GM12892 (cell line): Measurements from ENCODE around the gene ZFYVE28.

Source experiments
- DNase-seq: peaks from one replicate; pipeline ENCODE4 v3.0.0; 2011; ENCODE audit not compliant: insufficient read length
- FAIRE-seq: peaks from 2 replicates; lab custom pipeline; 2011; peaks lifted over from hg19 to GRCh38; lab: Jason Lieb, UNC
- POLR2A ChIP-seq: IDR thresholded peaks from 2 replicates; pipeline ENCODE4 v1.6.1; 2011; ENCODE audit warnings: low read depth, low read length, control low read depth
- POLR2AphosphoS5 ChIP-seq: IDR thresholded peaks from 2 replicates; pipeline ENCODE4 v1.6.1; 2011; ENCODE audit warnings: low read depth, low read length, control low read depth
- TAF1 ChIP-seq: IDR thresholded peaks from 2 replicates; pipeline ENCODE4 v1.6.1; 2011; ENCODE audit warnings: low read depth, mild to moderate bottlenecking, control low read depth, low read length, borderline replicate concordance

The ZFYVE28 gene

DNA sequence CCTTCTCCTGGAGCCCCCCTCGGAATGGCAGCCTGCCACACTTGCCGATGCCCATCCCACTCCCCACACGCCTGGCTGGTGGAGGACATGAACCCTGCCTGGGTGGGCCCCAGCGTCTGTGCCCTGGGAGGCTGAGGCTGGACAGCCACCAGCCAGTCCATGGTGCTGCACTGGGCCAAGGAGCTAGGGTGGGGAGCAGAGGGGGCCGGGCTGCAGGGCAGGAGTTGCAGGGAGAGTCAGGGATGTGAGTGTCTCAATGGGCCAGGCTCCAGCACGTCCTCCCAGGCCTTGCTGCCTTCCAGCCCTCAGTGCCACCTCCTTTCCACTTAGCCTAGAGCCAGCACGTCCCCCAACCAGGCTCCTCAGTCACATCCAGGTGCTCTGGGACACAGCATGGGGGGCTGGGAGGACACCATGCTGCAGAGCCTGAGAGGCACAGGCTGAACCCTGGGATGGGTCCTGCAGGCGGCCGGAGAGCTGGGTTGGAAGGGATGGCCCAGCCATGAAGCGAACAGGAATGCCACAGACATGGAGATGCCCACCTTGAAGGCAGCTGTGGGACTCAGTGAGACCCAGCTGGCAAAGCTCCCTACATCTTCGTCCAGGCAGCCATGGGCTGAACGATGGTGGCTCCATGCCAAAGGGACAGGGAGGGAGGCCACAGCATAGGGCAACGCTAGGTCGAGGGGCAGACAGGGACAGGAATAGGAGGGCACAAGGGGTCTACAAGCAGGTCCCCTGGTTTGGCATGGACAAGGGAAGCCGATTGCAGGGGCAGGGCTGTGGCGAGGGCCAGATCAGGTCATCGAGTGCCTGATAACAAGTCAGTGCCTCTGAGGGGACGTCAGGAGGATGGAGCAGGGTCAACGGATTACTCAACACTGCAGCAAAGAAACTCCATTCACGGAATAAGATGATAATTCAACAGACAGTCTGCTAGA, 126.5 kb downstream of the ZFYVE28 start:
- DNase-seq (peak; percentile 8), FAIRE-seq (no peak)
- TF ChIP-seq POLR2A (no peak), TAF1 (no peak)

DNA sequence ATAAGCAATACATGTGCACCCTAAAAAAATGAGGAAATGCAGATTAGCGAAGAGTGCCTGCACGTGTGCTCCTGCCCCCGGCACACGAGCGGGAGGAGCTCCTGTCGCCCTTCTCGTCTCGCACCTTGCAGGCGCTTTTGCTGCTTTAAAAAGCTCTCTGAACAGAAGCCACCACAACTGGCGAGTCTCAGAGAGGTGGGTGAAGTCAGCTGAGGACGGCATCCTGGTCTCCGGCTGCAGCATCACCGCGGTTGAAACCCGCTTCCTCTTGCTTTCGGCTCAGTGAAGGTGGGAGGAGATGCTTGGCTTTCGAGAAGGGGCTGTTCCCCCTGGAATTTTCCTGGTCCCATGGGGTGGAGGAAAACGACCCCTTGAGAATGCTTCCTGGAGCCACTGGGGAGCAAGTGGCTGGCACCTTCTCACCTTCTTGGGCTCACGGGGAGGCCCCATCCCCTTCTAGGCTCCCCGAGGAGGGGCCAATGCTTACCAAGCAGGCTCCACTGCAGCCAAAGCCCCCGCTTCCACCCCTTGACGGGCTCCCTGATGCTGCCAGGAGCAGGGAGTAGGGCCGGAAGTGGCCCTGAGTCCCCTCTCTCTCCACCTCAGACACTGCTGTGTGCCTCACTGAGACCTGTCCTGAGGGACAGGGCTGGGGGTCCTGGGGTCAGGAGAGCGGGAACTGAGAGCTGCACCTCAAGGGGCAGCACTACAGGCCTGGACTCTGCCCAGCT, 127.3 kb downstream of the ZFYVE28 start:
- peak; percentile 27 for DNase-seq
- FAIRE-seq = no peak
- TF ChIP-seq POLR2AphosphoS5 (no peak), TAF1 (no peak), POLR2A (no peak)

DNA sequence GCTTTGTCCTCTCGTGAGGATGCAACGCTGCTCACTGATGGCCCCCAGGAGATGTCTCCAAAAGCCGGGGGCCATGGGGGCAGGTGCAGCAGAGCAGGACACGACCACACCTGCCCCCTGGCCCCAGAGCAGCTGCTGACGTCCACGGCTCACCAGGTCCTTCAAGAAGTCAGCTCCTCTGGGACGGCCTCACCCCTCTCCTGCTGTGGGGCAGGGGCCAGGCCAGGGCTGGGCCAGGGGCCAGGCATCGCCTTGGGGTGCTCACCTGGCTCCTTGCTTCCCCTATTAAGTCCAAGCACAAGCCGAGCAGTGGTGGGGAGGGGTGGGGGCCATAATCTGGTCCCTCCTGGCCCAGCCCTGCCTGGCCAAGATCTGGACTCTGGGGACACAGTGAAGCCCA, 128.0 kb downstream of the ZFYVE28 start:
- FAIRE-seq (no peak), DNase-seq (no peak)
- TF ChIP-seq TAF1 = no peak
- TF ChIP-seq POLR2A = no peak
- no peak for TF ChIP-seq POLR2AphosphoS5

DNA sequence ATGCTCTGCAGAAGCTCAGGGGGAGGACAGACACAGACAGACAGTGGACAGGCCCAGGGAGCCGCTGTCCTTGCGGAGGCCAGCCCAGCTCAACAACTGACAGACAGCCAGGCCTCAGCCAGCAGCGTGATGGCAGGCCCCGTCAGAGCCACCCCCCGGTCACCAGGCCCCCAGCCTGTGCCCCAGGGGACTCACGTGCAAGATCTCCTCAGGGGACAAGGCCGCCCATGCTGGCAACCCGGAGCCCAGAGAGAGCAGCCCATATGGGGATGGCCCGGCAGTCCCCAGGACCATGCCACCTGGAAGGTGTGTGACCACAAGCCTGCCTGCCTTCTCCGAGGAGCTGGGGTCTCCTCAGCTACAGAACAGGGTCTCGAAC, 128.5 kb downstream of the ZFYVE28 start:
- DNase-seq (no peak), FAIRE-seq (no peak)
- TF ChIP-seq POLR2A (no peak), TAF1 (no peak), POLR2AphosphoS5 (no peak)

DNA sequence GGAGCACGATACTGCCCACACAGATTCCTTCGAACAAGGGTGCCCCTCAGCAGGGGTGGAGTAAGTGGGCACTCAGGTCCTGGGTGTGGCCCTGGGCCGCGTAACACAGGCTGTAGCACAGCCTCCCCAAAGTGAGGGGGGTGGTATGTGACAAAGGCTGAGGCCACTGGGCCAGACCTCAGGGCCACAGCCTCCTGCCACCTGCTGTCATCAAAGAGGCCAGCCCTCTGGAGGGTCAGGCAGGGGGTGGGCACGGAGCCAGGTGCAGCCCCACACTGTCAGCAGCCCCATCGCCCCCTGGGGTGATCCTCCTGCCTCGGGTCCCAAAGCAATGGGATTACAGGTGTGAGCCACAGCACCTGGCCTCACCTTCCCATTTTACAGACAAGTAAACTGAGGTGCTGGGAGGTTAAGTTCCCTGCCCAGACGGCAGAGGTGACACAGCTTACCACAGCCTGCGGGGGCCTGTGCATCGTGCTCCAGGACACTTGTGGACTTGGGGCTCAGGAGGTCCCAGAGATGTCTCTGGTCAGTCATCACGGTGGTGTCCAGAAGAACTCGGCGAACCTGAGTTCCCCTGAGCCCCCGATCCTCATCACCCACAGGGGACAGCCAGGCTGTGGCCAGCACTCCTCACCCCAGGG, 129.0 kb downstream of the ZFYVE28 start:
- DNase-seq = no peak
- no peak for TF ChIP-seq POLR2AphosphoS5
- no peak for TF ChIP-seq POLR2A
- no peak for TF ChIP-seq TAF1
- FAIRE-seq = no peak

DNA sequence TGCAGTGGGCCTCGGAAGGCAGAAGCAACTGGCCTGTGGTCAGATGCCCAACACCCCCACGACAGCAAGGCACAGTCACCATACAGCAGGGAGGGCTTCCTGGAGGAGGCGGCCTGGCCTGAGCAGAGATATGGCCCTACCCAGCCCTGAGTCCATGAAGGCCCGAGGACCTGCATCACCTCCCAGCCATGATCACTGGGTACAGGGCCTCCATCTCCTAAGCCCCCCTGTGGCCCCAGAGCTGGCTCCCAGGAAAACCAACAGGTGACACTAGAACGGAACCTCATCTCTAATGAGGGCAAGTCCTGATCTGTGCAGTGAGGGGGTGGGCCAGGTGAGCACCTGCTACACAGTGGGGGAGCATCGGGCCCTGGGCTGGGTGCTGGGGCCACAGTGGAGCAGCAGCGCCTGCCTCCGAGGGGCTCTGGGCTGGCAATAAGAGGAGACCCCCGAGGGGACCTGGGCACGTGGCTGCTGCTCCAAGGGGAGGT, 130.3 kb downstream of the ZFYVE28 start:
- FAIRE-seq = no peak
- TF ChIP-seq TAF1 = no peak

DNA sequence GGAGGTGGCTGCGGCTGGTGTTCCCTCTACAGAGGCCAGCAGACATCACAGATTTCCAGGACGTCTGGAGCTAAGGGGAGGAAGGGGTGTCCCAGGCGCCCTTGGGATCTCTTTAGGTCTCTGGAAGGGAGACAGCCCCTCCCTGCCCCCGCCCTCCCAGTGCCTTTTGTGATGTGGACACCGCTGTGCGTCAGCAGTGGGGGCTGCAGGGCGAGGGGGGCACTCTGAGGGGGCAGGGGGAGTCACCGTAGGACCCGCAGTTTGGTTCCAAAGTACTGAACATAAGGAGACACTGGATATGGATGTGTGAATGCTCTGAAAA, 130.9 kb downstream of the ZFYVE28 start:
- DNase-seq = no peak
- no peak for TF ChIP-seq TAF1
- TF ChIP-seq POLR2AphosphoS5 = no peak
- no peak for FAIRE-seq

More for the DNA sequence above, 130.3 kb downstream of the ZFYVE28 start:
- DNase-seq = no peak

DNA sequence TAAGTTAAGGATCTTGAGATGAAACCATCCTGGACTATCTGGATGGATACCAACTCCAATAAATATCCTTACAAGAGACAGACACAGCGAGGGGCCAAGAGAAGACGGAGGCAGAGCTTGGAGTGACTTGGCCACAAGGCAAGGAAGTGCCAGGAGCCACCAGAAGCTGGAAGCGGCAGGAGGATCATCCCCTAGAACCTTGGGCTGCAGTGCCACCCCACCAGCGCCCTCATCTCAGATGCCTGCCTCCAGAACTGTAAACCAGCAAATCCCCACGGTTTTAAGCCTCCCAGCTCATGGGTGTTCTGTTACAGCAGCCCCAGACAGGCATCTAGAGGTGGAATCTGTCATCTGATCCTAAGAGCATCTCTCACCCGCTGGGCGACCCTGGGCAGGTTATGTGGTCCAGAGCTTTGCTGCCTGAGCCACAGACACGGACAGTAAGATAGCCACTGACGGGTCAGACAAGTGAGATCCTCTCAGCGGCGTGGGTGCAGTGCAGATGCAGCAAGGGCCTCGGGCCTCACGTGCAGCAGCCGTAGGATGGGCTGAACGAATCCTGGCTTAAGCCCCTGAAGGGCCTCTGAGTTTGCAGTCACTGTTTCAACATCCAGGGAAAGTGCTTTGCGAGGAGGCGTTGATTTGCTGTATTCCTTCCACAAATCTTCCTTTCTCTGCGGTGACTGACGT, 131.4 kb downstream of the ZFYVE28 start:
- DNase-seq (no peak), FAIRE-seq (no peak)
- no peak for TF ChIP-seq POLR2A
- no peak for TF ChIP-seq TAF1
- no peak for TF ChIP-seq POLR2AphosphoS5

DNA sequence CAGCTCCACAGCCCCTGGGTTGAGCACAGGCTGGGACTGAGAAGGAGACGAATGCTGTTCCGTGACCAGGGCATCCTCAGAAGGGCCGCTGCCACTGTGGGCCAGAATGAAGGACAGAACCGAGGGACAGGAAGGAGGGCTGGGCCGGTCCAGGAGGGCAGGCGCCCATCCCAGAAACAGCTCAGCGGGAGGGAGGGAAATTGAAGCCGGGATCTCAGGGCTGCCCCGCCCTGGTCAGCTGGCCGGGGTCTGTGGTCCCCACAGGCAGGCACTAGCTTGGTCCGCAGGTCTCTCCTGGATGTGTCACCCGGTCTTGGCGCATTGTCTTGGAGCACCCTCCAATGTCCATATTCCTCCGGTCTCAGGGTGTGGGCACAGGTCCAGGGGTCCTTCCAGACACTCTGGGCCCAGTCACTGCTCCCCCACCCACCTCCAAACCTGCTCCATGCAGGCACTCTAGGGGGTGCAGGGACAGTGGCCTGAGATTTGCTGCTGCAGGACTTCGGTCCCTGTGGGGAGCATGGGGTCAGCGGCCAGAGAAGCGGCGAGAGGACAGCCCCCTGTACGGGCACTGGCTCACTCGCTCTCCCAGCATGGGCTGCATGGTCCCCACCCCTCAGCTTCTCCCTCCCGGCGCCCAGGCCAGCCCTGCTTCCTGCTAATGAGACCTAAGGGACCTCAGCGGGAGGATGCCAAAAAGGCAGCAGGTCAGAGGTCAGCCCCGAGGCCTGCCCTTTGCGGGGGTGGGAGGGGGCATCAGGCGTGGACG, 132.6 kb downstream of the ZFYVE28 start:
- DNase-seq (no peak), FAIRE-seq (no peak)
- TF ChIP-seq TAF1 (no peak), POLR2A (no peak), POLR2AphosphoS5 (no peak)

DNA sequence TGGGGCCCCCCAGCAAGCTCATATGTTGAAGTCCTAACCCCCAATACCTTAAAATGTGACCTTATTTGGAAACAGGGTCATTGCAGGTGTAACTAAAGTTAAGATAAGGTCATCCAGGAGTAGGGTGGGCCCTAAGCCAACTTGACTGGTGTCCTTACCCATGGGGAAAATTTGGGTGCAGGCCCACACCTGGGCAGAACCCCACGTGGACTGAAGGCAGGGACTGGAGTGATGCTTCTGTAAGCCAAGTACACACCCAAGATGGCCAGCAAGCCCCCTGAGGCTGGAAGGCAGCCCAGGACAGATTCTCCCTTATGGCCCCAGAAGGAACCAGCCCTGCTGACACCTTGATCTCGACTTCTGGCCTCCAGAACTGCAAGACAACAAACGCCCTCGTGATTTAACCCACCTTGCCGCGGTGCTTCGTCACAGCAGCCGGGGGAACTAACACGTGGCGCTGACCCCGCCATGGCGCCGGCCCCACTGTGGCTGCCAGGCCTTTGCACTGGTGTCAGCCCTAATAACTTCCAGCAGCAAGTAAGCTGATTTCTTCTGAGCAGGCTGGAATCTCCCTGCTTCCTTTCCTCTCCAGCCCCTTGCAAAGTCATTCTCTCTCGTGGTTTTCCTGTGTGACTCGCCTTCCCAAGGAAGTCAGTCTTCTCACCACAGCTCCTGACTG, 133.4 kb downstream of the ZFYVE28 start:
- DNase-seq = no peak
- FAIRE-seq = no peak
- TF ChIP-seq TAF1 (no peak), POLR2AphosphoS5 (no peak), POLR2A (no peak)
